BLaER1 (cell line): ENCODE results near the gene TEX2.
"Not testable (repeated sequence)": the region's sequence is repeated elsewhere in the genome, so short reads cannot be mapped to it uniquely, and the experiment has no call there.

Experiments
- H3K27ac ChIP-seq: shearing (Covaris generic); formaldehyde crosslinking; 2 replicates; pipeline ENCODE4 v1.8.1; 2022
- H3K27me3 ChIP-seq: shearing (Covaris generic); formaldehyde crosslinking; 2 replicates; pipeline ENCODE4 v1.8.1; 2022
- H3K36me3 ChIP-seq: shearing (Covaris generic); formaldehyde crosslinking; 2 replicates; pipeline ENCODE4 v1.8.1; 2022
- H3K4me1 ChIP-seq: shearing (Covaris generic); formaldehyde crosslinking; 2 replicates; pipeline ENCODE4 v1.8.1; 2022
- H3K4me2 ChIP-seq: shearing (Covaris generic); formaldehyde crosslinking; 2 replicates; pipeline ENCODE4 v1.8.1; 2022
- H3K4me3 ChIP-seq: shearing (Covaris generic); formaldehyde crosslinking; 2 replicates; pipeline ENCODE4 v1.8.1; 2022
- H3K9ac ChIP-seq: shearing (Covaris generic); formaldehyde crosslinking; 2 replicates; pipeline ENCODE4 v1.8.1; 2022
- H3K9me3 ChIP-seq: shearing (Covaris generic); formaldehyde crosslinking; 2 replicates; pipeline ENCODE4 v1.8.1; 2022
- H4K20me1 ChIP-seq: shearing (Covaris generic); formaldehyde crosslinking; 2 replicates; pipeline ENCODE4 v1.8.1; 2022
- Cebpa-rat ChIP-seq: shearing (Covaris generic); IDR thresholded peaks from 2 replicates; pipeline ENCODE4 v1.8.1; 2022

Gene TEX2

DNA sequence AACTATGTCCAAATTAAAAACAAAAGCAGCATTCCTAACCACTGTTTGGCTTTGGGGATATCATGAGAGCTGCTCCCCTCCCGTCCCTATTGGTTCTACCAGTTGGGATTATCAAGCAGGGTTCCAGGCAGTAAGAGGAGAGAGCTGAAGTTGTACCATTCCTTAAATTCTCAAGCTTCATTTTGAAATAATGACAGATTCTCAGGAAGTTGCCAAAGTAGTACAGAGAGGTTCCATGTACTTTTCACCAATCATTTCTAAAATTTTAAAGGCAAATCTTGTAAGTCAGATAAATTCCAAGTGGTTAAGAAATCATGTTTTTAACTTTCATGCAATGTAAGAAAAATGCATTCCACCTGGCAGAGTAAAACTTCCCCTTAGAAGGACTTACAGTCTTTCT lies 36.9 kb downstream of the TEX2 start:
- Histone ChIP-seq H3K36me3 (no peaks in the 10 kb centered on the region), H3K4me2 (no peak overlapping the region), H3K9ac (no peak overlapping the region), H4K20me1 (peaks cover 16% of the 10 kb centered on the region; the same call in 1 of the 2 replicates), H3K9me3 (no peaks in the 10 kb centered on the region), H3K4me1 (no peaks in the 10 kb centered on the region), H3K27me3 (no peaks in the 10 kb centered on the region), H3K27ac (no peak overlapping the region), H3K4me3 (no peak overlapping the region)
- no peak for TF ChIP-seq Cebpa-rat

DNA sequence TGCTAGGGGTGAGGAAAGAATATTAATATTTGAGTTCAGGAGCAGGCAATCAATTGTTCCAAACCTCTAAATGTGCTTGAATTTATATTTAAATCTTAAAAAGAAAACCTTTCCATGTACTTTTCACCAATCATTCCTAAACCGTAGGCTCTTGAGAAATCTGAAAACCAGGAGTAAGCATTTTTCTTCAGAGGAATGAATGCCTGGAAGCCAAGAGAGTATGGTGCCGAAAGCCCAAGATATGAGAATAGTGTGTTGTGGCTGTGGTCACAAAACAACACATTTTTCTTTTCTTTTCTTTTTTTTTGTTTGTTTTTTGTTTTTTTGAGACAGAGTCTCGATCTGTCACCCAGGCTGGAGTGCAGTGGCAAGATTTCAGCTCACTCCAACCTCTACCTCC lies 37.6 kb downstream of the TEX2 start:
- no peaks in the 10 kb centered on the region; the same call in 1 of the 2 replicates for H3K36me3 ChIP-seq
- H3K4me3 ChIP-seq = no peak overlapping the region
- no peak overlapping the region for H3K9ac ChIP-seq
- no peaks in the 10 kb centered on the region for H3K27me3 ChIP-seq
- no peak overlapping the region for H3K27ac ChIP-seq
- H3K9me3 ChIP-seq = no peaks in the 10 kb centered on the region
- no peaks in the 10 kb centered on the region for H3K4me1 ChIP-seq
- H3K4me2 ChIP-seq = no peak overlapping the region
- peaks cover 9% of the 10 kb centered on the region; the same call in 1 of the 2 replicates for H4K20me1 ChIP-seq
- no peak for TF ChIP-seq Cebpa-rat

DNA sequence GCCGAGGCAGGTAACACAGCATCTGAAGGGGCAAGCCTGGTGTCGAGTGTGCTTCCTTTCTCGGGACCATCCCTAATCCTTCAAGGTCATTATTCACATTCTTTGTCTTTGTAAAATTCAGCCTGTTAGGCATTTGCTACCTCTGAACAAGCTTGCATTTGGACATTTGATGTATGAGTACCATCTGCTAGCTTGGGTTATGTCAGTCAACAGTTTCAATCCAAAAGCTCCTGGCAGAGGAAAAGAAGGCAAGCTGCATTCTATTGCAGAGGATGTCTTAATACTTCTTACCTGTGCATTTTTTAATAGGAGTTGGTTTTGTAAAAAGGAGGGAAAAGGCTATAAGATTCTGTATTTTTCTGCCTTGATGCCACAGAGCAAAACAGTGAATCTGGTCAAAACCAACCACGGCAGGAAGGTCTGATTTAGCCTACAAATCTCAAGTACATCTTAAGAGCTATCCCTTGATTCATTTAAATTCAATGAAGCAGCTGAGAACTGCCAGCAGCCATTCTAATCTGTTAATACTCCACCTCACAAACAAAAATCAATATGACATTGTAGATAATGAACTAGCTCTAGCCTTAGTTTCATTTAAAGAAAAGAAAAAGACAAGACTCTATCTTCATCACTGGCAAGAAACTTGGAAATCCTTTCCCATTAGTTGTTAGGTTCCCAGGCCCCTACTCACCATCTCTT lies 39.0 kb downstream of the TEX2 start:
- Histone ChIP-seq H3K4me3 (no peak overlapping the region), H3K4me1 (no peaks in the 10 kb centered on the region), H3K27me3 (no peaks in the 10 kb centered on the region), H3K36me3 (no peaks in the 10 kb centered on the region; the same call in 1 of the 2 replicates), H3K9me3 (no peaks in the 10 kb centered on the region), H4K20me1 (peaks cover 6% of the 10 kb centered on the region; the same call in 1 of the 2 replicates), H3K4me2 (no peak overlapping the region), H3K9ac (no peak overlapping the region), H3K27ac (no peak overlapping the region)
- TF ChIP-seq Cebpa-rat = no peak

DNA sequence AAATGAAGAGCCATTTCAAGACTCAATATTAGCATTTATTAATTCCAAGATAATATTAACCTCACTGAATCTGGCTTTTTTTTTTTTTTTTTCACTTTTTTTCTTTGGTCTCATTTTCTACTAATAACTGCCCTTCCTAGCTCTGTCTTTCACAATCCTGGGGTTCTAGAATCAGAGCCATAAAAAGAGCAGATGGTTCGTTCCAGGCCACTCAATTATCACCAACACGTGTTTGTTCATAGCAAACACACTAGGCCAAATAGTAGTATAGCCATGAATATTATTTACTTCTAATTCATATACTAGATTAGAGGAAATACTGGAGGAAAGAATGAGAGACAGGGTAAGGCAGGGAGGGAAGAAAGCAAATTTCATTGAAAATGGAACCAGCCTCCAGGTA lies 39.8 kb downstream of the TEX2 start:
- Histone ChIP-seq H3K27ac (no peak overlapping the region), H3K9ac (no peak overlapping the region), H3K36me3 (no peaks in the 10 kb centered on the region; the same call in 1 of the 2 replicates), H3K4me3 (no peak overlapping the region), H3K4me1 (no peaks in the 10 kb centered on the region), H3K9me3 (no peaks in the 10 kb centered on the region), H4K20me1 (peaks cover 3% of the 10 kb centered on the region; the same call in 1 of the 2 replicates), H3K27me3 (no peaks in the 10 kb centered on the region), H3K4me2 (no peak overlapping the region)
- no peak for TF ChIP-seq Cebpa-rat

DNA sequence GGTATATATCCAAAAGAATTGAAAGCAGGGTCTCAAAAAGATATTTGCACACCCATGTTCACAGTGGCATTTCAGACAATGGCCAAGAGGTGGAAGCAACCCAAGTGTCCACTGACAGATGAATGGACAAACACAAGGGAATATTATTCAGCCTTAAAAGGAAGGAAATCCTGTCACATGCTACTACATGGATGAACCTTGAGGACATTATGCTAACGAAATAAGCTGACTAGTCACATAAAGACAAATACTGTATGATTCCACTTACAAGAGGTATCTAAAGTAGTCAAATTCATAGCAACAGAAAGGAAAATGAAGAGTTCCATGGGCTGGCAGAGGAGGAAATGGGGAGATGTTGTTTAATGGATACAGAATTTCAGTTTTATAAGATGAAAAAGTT lies 41.4 kb downstream of the TEX2 start:
- Histone ChIP-seq H3K4me3 (no peak overlapping the region), H3K27me3 (no peaks in the 10 kb centered on the region), H4K20me1 (no peaks in the 10 kb centered on the region), H3K4me2 (no peak overlapping the region), H3K9ac (no peak overlapping the region), H3K36me3 (no peaks in the 10 kb centered on the region; the same call in 1 of the 2 replicates), H3K27ac (no peak overlapping the region), H3K4me1 (peaks cover 16% of the 10 kb centered on the region), H3K9me3 (no peaks in the 10 kb centered on the region)
- TF ChIP-seq Cebpa-rat = no peak

DNA sequence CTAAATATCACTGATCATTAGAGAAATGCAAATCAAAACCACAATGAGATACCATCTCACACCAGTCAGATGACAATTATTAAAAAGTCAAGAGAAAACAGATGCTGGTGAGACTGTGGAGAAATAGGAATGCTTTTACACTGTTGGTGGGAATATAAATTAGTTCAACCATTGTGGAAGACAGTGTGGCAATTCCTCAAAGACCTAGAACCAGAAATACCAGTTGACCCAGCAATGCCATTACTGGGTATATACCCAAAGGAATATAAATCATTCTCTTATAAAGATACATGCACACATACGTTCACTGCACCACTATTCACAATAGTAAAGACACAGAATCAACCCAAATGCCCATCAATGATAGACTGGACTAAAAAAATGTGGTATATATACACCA lies 42.5 kb downstream of the TEX2 start:
- not testable (repeated sequence) for H3K27me3 ChIP-seq, H3K4me3 ChIP-seq, H3K27ac ChIP-seq, H3K9me3 ChIP-seq, H3K4me2 ChIP-seq, H3K36me3 ChIP-seq, H4K20me1 ChIP-seq, H3K9ac ChIP-seq
- peaks cover 26% of the 10 kb centered on the region for H3K4me1 ChIP-seq

DNA sequence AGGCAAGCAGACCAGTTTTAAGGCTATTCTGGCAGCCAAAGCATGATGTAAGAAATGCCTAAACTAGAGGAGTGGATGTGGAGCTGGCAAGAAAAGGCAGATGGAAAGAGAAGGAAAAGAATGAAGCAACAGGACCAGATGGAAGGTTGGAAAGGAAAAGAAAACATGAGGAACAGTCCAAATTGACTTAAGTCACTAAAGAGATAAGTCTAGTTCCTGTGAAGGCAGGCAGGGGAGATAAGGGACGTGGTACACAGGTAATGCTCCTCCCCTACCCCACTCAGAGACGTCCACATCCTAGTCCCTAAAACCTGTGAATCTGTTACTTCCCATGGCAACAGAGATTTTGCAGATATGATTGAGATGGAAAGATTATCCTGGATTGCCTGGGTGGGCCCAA lies 43.5 kb downstream of the TEX2 start:
- Histone ChIP-seq H3K9ac (no peak overlapping the region), H3K36me3 (no peaks in the 10 kb centered on the region; the same call in 1 of the 2 replicates), H3K4me3 (no peak overlapping the region), H3K9me3 (no peaks in the 10 kb centered on the region), H3K27me3 (no peaks in the 10 kb centered on the region), H3K4me1 (peaks cover 33% of the 10 kb centered on the region), H3K4me2 (no peak overlapping the region), H4K20me1 (no peaks in the 10 kb centered on the region), H3K27ac (no peak overlapping the region)
- TF ChIP-seq Cebpa-rat = no peak

DNA sequence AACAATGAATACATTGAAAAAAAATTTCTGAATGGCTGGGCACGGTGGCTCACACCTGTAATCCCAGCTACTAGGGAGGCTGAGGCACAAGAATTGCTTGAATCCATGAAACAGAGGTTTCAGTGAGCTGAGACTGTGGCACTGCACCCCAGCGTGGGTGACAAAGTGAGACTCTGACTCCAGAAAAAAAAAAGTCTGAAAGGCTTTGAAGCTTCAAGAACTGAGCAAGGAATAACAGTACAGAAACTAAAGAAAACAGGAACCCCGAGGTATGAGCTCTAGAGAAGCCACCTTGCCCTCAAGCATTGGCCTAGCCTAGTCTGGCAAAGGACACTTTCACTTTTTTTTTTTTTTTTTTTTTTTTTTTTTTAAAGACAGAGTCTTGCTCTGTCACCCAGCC lies 45.0 kb downstream of the TEX2 start:
- Histone ChIP-seq H3K4me3 (no peak overlapping the region), H4K20me1 (no peaks in the 10 kb centered on the region), H3K4me1 (peaks cover 33% of the 10 kb centered on the region), H3K9me3 (no peaks in the 10 kb centered on the region), H3K36me3 (peaks cover 11% of the 10 kb centered on the region), H3K9ac (no peak overlapping the region), H3K27ac (peak overlapping the region; percentile 91; the same call in 1 of the 2 replicates), H3K27me3 (no peaks in the 10 kb centered on the region), H3K4me2 (peak overlapping the region; percentile 73)
- no peak for TF ChIP-seq Cebpa-rat

DNA sequence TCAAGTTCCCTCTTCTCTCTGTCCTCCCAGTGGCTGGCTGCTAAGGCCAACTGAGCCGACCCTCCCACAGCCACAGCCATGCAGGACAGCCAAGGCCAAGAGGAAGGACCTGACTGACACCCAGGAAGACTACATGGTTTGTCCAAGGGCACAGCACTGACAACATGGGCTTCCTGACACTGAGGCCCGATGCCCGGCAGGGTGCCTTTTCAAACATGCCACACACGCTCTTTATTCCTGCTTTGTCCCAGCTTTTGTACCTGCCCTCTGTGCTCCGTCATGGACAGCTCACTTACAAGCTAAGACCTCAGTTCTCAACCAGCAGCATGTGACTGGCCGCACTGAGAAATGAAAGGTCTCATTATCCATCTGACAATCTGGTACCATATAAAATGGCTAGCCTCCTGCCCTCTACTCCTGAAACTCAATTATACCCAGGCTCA lies 45.8 kb downstream of the TEX2 start:
- TF ChIP-seq Cebpa-rat = no peak
- Histone ChIP-seq H3K9ac (peak overlapping the region; percentile 67), H4K20me1 (no peaks in the 10 kb centered on the region), H3K4me1 (peaks cover 33% of the 10 kb centered on the region), H3K27me3 (no peaks in the 10 kb centered on the region), H3K9me3 (no peaks in the 10 kb centered on the region), H3K36me3 (peaks cover 19% of the 10 kb centered on the region), H3K4me3 (no peak overlapping the region), H3K4me2 (peak overlapping the region; percentile 73), H3K27ac (peak overlapping the region; percentile 91)

DNA sequence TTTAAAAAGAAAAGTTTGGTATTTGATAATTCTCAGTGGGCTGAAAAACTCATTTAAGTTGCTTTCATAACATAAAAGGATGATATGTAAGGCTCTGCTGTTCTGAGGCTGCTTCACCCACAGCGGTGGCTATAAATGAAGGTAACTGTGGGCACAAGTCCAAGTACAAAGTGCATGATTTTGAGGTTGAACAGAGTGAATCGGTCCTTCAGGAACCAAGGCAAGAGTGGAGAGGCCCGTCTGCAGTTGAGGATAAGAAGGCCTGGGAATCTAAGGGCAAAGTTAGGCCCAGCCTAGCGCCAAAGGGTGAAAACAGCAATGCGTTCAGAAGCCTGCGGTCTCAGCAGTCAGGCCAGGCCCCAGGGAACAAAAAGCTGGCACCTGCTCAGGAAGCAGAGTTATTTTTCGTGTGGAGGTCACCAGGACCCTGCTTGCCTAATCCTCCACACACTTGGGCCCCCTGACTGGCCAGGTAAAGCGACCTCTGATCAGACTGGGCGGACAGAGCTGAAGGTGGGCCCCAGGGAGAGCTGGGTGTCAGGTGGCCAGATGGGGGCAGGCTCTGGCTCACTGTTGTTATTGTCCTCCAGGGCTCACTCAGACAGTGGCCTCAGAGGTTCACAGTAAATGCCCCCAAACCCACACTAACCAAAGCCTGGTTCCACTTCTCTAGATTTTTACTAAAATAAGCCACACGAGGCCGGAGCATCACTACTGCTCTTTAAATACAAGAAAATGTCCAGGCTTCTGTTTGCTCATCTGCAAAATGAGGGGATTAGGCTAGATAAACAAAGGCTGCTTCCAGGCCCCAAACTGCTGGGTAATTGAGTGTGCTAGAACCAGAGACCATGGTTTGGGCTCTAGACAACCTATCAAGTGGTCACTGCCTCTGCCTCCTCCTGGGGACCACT lies 46.5 kb downstream of the TEX2 start:
- Histone ChIP-seq H3K9me3 (no peaks in the 10 kb centered on the region), H3K4me3 (no peak overlapping the region), H3K27ac (peak overlapping the region; percentile 91), H3K27me3 (no peaks in the 10 kb centered on the region), H3K4me1 (peaks cover 33% of the 10 kb centered on the region), H4K20me1 (no peaks in the 10 kb centered on the region), H3K4me2 (peak overlapping the region; percentile 73), H3K9ac (peak overlapping the region; percentile 67), H3K36me3 (peaks cover 25% of the 10 kb centered on the region)
- no peak; the same call in 1 of the 2 replicates for TF ChIP-seq Cebpa-rat
